ENCODE results near the gene ZNF362.

DNA sequence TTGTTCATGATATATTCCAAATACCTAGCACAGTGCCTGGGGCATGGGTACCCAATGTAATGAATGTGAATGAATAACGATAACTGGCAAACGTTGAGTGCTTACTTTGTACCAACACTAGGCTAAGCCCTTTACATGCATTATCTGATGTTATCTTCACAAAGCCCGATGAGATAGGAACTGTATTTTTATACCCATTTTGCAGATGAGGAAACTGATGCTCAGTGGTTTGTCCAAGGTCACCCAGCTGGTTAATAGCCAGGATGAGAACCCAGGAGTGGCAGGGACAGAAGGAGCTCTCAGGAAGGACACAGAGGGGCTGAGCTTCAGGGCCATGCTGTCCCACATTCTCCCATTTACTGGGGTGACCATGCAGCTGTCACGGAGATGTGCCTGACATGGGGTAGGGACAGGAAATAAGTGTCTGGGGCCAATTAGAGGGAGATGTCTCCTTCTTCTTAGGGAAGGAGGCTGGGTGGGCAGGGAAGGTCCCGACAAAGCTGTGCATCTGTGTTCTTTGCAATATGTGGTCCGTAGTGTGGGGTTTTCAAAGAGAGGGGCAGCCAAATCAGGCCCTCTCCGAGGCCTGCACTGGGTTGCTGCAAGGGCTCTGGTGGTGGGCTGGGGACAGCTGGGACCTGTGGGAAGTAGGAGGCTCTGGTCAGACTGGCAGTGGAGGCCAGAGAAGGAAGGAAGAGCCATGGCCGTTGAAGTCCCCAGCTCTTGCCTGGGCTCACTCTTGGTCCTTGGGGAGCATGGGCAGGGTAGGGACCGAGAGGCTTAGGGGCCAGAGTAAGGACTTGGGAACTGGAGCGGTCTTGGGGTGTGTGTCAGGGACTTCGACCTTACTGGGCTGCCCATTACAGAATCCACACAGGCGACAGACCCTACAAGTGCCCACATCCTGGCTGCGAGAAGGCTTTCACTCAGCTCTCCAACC lies 38.0 kb downstream of the ZNF362 start:
- TF ChIP-seq POLR2A (IDR thresholded peaks at IDR 0.05), result no peak
- TF ChIP-seq, protein P1, sequence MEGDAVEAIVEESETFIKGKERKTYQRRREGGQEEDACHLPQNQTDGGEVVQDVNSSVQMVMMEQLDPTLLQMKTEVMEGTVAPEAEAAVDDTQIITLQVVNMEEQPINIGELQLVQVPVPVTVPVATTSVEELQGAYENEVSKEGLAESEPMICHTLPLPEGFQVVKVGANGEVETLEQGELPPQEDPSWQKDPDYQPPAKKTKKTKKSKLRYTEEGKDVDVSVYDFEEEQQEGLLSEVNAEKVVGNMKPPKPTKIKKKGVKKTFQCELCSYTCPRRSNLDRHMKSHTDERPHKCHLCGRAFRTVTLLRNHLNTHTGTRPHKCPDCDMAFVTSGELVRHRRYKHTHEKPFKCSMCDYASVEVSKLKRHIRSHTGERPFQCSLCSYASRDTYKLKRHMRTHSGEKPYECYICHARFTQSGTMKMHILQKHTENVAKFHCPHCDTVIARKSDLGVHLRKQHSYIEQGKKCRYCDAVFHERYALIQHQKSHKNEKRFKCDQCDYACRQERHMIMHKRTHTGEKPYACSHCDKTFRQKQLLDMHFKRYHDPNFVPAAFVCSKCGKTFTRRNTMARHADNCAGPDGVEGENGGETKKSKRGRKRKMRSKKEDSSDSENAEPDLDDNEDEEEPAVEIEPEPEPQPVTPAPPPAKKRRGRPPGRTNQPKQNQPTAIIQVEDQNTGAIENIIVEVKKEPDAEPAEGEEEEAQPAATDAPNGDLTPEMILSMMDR (IDR thresholded peaks at IDR 0.05), result no peak
- no peak for TF ChIP-seq POLR2AphosphoS5 (IDR thresholded peaks at IDR 0.05)
